Mesendoderm (in vitro differentiated cells): ENCODE results near the gene GABBR2.
A peak's percentile ranks its signal among the peaks of the same experiment; 100 is the strongest.
"Not testable (repeated sequence)": the region's sequence is repeated elsewhere in the genome, so short reads cannot be mapped to it uniquely, and the experiment has no call there.

Experiments
- DNase-seq: peaks from one replicate; pipeline ENCODE4 v3.0.0; 2013
- H2AK5ac ChIP-seq: 2 replicates; pipeline ENCODE4 v1.6.1; 2013; ENCODE audit warnings: low read length, inconsistent platforms
- H2BK120ac ChIP-seq: 2 replicates; pipeline ENCODE4 v1.6.1; 2013; ENCODE audit warnings: low read depth, mild to moderate bottlenecking, low read length, moderate library complexity, mixed read lengths
- H2BK15ac ChIP-seq: replicated peaks from 2 replicates; pipeline ENCODE4 v1.6.1; 2013; ENCODE audit warnings: low read depth, mild to moderate bottlenecking, moderate library complexity
- H2BK5ac ChIP-seq: 2 replicates; pipeline ENCODE4 v1.6.1; 2013; ENCODE audit warnings: low read length, inconsistent platforms
- H3K18ac ChIP-seq: 2 replicates; pipeline ENCODE4 v1.6.1; 2013; ENCODE audit warnings: mild to moderate bottlenecking, low read length, mixed read lengths
- H3K23ac ChIP-seq: one replicate; pipeline ENCODE4 v1.6.1; 2013; ENCODE audit warnings: low read length
- H3K27ac ChIP-seq: 2 replicates; pipeline ENCODE4 v1.5.1; 2013; ENCODE audit warnings: low read depth, mild to moderate bottlenecking, inconsistent platforms, low read length, moderate library complexity
- H3K27me3 ChIP-seq: 2 replicates; pipeline ENCODE4 v1.6.1; 2013; ENCODE audit warnings: low read length, control low read depth, mild to moderate bottlenecking, inconsistent platforms; ENCODE audit not compliant: insufficient read depth, poor library complexity
- H3K36me3 ChIP-seq: 2 replicates; pipeline ENCODE4 v1.6.1; 2013; ENCODE audit warnings: low read length, inconsistent platforms; ENCODE audit not compliant: control insufficient read depth, insufficient read depth
- H3K4ac ChIP-seq: one replicate; pipeline ENCODE4 v1.6.1; 2013; ENCODE audit warnings: low read depth, mild to moderate bottlenecking, low read length, moderate library complexity
- H3K4me1 ChIP-seq: 2 replicates; pipeline ENCODE4 v1.6.1; 2013; ENCODE audit warnings: low read depth, low read length, inconsistent platforms; ENCODE audit not compliant: control insufficient read depth
- H3K4me2 ChIP-seq: 2 replicates; pipeline ENCODE4 v1.6.1; 2013; ENCODE audit warnings: low read length
- H3K4me3 ChIP-seq: 2 replicates; pipeline ENCODE4 v1.5.1; 2013; ENCODE audit warnings: mild to moderate bottlenecking, low read length
- H3K56ac ChIP-seq: one replicate; pipeline ENCODE4 v1.6.1; 2013; ENCODE audit warnings: low read length
- H3K79me1 ChIP-seq: 2 replicates; pipeline ENCODE4 v1.6.1; 2013; ENCODE audit warnings: low read length, inconsistent platforms
- H3K79me2 ChIP-seq: 2 replicates; pipeline ENCODE4 v1.6.1; 2013; ENCODE audit warnings: mild to moderate bottlenecking, low read length; ENCODE audit not compliant: control insufficient read depth, insufficient read depth
- H3K9ac ChIP-seq: 2 replicates; pipeline ENCODE4 v1.6.1; 2013; ENCODE audit warnings: low read length, inconsistent platforms
- H4K5ac ChIP-seq: one replicate; pipeline ENCODE4 v1.6.1; 2013; ENCODE audit warnings: low read length
- H4K8ac ChIP-seq: one replicate; pipeline ENCODE4 v1.6.1; 2013; ENCODE audit warnings: low read depth, mild to moderate bottlenecking, control low read depth, low read length, moderate library complexity
- WGBS: extraction: QIAGEN DNeasy Blood & Tissue Kit; methylation state at CpG from one replicate; pipeline ENCODE4 v1.1.7; 2013; ENCODE audit warnings: low lambda C conversion rate, missing lambda C conversion rate; ENCODE audit not compliant: insufficient coverage; ENCODE audit errors: extremely low coverage; 5-methylcytosine and 5-hydroxymethylcytosine counted together

Gene GABBR2

DNA sequence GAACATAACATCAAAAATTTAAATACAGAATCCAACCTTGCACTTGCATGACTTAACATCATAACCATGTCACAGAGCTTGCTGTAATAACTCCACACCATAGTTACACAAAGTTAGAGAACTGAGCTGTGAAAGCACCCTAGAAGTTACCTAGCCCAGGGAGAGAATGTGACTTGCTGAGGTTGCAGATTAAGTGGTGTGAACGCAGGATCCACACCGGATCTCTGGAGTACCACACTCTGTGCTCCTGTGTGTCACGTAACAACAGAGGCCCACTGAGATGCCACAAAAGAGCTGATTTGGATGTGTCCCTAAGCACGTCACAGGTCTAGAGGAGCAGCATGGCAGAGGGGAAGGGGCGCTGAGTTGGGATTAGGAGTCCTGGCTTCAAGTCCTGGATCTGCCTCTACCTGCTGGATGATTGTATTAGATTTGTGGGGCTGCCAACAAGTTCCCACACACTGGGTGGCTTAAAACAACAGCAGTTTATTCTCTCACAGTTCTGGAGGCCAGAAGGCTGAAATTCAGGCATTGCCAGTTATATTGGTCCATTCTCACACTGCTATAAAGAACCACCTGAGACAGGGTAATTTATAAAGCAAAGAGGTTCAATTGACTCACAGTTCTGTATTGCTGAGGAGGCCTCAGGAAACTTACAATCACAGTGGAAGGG is 240.0 kb downstream of the GABBR2 start:
- no peak overlapping the region for H3K27ac ChIP-seq
- no peak overlapping the region for H4K8ac ChIP-seq
- no peaks in the 10 kb centered on the region for H3K36me3 ChIP-seq
- no peaks in the 10 kb centered on the region for H3K79me1 ChIP-seq
- no peaks in the 10 kb centered on the region for H3K4me1 ChIP-seq
- H3K79me2 ChIP-seq = no peaks in the 10 kb centered on the region
- no peak overlapping the region for H3K56ac ChIP-seq
- H3K18ac ChIP-seq = no peak overlapping the region
- H2BK15ac ChIP-seq = no peak overlapping the region
- H3K9ac ChIP-seq = no peak overlapping the region
- no peak for DNase-seq
- no peak overlapping the region for H3K4me3 ChIP-seq
- no peaks in the 10 kb centered on the region for H3K27me3 ChIP-seq
- no peak overlapping the region for H3K4ac ChIP-seq
- no peak overlapping the region for H2BK120ac ChIP-seq
- no peak overlapping the region for H3K23ac ChIP-seq
- H3K4me2 ChIP-seq = no peak overlapping the region
- H2AK5ac ChIP-seq = no peak overlapping the region
- no peak overlapping the region for H4K5ac ChIP-seq
- no peak overlapping the region for H2BK5ac ChIP-seq
- WGBS = no CpG with 5 or more reads among the region's 5 CpGs

DNA sequence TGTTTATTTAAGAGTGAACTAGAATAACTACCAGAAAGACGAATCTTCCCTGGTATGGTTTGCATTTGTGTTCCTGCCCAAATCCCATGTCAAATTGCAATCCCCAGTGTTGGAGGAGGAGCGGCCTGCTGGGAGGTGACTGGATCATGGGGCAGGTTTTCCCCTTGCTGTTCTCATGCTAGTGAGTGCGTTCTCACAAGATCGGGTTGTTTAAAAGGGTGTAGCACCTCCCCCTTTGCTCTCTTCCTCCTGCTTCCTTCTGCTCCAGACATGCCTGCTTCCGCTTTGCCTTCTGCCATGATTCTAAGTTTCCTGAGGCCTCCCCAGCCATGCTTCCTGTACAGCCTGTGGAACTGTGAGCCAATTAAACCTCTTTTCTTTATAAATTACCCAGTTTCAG is 242.9 kb downstream of the GABBR2 start:
- Histone ChIP-seq H3K27ac (no peak overlapping the region), H2AK5ac (no peak overlapping the region), H3K4me3 (no peak overlapping the region), H3K23ac (no peak overlapping the region), H2BK15ac (no peak overlapping the region), H3K9ac (no peak overlapping the region), H3K36me3 (no peaks in the 10 kb centered on the region), H4K8ac (no peak overlapping the region), H2BK120ac (no peak overlapping the region), H3K4me1 (no peaks in the 10 kb centered on the region), H3K79me2 (no peaks in the 10 kb centered on the region), H3K27me3 (no peaks in the 10 kb centered on the region), H4K5ac (no peak overlapping the region), H3K79me1 (no peaks in the 10 kb centered on the region), H3K4me2 (no peak overlapping the region), H3K56ac (no peak overlapping the region), H3K18ac (no peak overlapping the region), H2BK5ac (no peak overlapping the region), H3K4ac (no peak overlapping the region)
- no peak for DNase-seq
- no CpG with 5 or more reads among the region's 5 CpGs for WGBS

DNA sequence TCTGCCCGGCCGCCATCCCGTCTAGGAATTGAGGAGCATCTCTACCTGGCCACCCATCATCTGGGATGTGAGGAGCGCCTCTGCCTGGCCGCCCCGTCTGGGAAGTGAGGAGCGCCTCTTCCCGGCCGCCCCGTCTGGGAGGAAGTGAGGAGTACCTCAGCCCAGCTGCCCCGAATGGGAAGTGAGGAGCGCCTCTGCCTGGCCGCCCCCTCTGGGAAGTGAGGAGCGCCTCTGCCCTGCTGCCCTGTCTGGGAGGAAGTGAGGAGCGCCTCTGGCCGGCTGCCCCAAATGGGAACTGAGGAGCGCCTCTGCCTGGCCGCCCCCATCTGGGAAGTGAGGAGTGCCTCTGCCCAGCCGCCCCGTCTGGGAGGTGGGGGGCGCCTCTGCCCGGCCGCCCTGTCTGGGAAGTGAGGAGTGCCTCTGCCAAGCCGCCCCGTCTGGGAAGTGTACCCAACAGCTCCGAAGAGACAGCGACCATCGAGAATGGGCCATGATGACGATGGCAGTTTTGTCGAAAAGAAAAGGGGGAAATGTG is 244.5 kb downstream of the GABBR2 start:
- not testable (repeated sequence) for H3K36me3 ChIP-seq, H4K5ac ChIP-seq, H3K79me1 ChIP-seq, H3K4me2 ChIP-seq, H3K56ac ChIP-seq, H2AK5ac ChIP-seq, H3K18ac ChIP-seq, DNase-seq, H3K27ac ChIP-seq, H3K4me1 ChIP-seq, H2BK15ac ChIP-seq, H2BK120ac ChIP-seq, H3K79me2 ChIP-seq, H3K9ac ChIP-seq, H3K27me3 ChIP-seq, H4K8ac ChIP-seq, H3K4ac ChIP-seq, H2BK5ac ChIP-seq, H3K23ac ChIP-seq, H3K4me3 ChIP-seq
- WGBS = no CpG with 5 or more reads among the region's 30 CpGs

DNA sequence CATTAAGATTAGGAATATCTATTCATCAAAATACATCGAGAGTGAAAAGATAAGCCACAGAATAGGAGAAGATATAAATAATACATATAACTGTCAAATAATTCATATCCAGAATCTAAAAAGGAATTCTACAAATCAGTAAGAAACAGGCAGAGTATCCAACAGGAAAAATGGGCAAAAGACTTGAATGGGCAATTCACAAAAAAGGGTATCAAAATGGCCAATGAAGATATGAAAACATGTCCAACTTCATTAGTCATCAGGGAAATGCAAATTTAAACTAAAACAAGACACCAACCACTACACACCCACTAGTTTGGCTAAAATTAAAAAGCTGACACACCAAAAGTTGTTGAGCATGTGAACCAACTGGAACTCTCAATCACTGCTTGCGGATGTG is 246.4 kb downstream of the GABBR2 start:
- WGBS = no CpG with 5 or more reads among the region's 2 CpGs
- Histone ChIP-seq H3K56ac (no peak overlapping the region), H3K27ac (no peak overlapping the region), H4K8ac (no peak overlapping the region), H3K36me3 (no peaks in the 10 kb centered on the region), H2BK15ac (no peak overlapping the region), H4K5ac (no peak overlapping the region), H2BK5ac (no peak overlapping the region), H3K27me3 (no peaks in the 10 kb centered on the region), H3K4ac (no peak overlapping the region), H3K4me3 (no peak overlapping the region), H3K9ac (no peak overlapping the region), H3K23ac (no peak overlapping the region), H2AK5ac (no peak overlapping the region), H3K4me1 (no peaks in the 10 kb centered on the region), H3K18ac (no peak overlapping the region), H3K79me1 (no peaks in the 10 kb centered on the region), H3K4me2 (no peak overlapping the region), H2BK120ac (no peak overlapping the region), H3K79me2 (no peaks in the 10 kb centered on the region)
- no peak for DNase-seq

DNA sequence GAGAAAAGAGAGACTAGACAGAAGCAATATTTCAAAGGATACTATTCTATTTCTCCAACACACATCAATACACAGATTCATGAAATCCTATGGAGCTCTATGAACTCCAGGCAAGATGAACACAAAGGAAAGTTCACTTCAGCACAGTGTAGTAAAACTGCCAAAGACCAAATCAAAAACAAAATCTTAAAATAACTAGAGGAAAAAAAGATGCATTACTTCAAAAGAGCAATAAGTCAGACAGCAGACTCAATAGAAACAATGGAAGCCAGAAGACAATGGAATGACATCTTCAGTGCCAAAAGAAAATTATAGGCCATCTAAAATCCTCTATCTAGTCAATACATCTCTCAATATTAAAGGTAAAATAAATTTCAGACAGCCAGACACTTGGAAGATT is 248.0 kb downstream of the GABBR2 start:
- Histone ChIP-seq H2AK5ac (no peak overlapping the region), H2BK5ac (no peak overlapping the region), H3K4me3 (no peak overlapping the region), H3K4ac (no peak overlapping the region), H3K4me2 (no peak overlapping the region), H4K8ac (no peak overlapping the region), H3K36me3 (no peaks in the 10 kb centered on the region), H4K5ac (no peak overlapping the region), H3K27ac (no peak overlapping the region), H3K79me2 (no peaks in the 10 kb centered on the region), H3K23ac (no peak overlapping the region), H3K4me1 (no peaks in the 10 kb centered on the region), H2BK15ac (no peak overlapping the region), H3K9ac (no peak overlapping the region), H2BK120ac (no peak overlapping the region), H3K56ac (no peak overlapping the region), H3K79me1 (no peaks in the 10 kb centered on the region), H3K27me3 (no peaks in the 10 kb centered on the region), H3K18ac (no peak overlapping the region)
- DNase-seq = no peak

DNA sequence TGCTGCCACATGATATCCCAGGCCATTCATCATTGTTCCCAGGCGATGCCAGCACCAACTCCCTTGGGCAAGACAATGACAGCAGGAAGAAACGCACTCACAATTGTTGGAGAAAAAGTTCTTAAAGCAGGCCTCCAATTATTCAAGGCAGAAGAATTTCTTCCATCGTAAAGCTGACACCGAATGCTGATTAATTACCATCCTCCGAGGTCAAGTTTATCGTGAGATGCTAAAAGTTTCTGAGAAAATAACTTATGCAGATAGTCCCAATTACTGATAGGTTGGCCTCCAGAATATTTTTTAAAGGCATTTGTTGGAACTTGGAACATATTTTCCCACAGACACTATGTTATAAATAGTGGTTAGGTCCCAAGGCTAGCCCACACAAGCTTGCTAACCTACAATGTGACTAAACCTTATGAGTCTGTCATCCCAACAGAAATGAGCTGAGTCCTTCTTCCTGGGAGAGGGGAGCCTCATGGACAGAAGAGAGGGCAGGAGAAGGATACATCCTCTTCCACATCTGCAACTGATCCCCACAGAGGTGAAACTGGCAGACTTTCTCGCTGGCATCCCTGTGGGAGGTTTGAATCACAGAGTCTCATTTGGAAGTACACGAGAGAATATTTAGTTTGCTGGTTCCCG is 250.9 kb downstream of the GABBR2 start:
- Histone ChIP-seq H3K4me1 (no peaks in the 10 kb centered on the region), H3K56ac (no peak overlapping the region), H3K4me3 (no peak overlapping the region), H4K5ac (no peak overlapping the region), H2AK5ac (no peak overlapping the region), H3K79me2 (no peaks in the 10 kb centered on the region), H3K18ac (no peak overlapping the region), H3K27ac (no peak overlapping the region), H3K4me2 (no peak overlapping the region), H2BK120ac (no peak overlapping the region), H3K4ac (peak overlapping the region; percentile 9), H3K27me3 (no peaks in the 10 kb centered on the region), H2BK15ac (no peak overlapping the region), H3K79me1 (no peaks in the 10 kb centered on the region), H4K8ac (no peak overlapping the region), H3K36me3 (no peaks in the 10 kb centered on the region), H3K23ac (no peak overlapping the region), H3K9ac (no peak overlapping the region), H2BK5ac (no peak overlapping the region)
- WGBS = no CpG with 5 or more reads among the region's 9 CpGs
- DNase-seq = no peak
